WI38 (cell line): ENCODE data around the gene EPHB6.

ENCODE experiments used
- H3K4me3 ChIP-seq: 2 replicates; pipeline ENCODE4 v1.5.1; 2011; ENCODE audit warnings: low read depth, mild to moderate bottlenecking, control low read depth, low read length
- CTCF ChIP-seq: IDR thresholded peaks from 2 replicates; pipeline ENCODE4 v1.5.1; 2012; ENCODE audit warnings: low read depth, mild to moderate bottlenecking, control low read depth, low read length

Gene EPHB6

GRCh38 chr7:142808802-142809583 lies 45.9 kb upstream of the EPHB6 start:
- TF ChIP-seq CTCF, result no peak
- no peak overlapping the region for H3K4me3 ChIP-seq

- TF ChIP-seq CTCF, result no peak
- no peak overlapping the region for H3K4me3 ChIP-seq
Measured at GRCh38 chr7:142809671-142810070, 45.2 kb upstream of the EPHB6 start.

GRCh38 chr7:142811154-142811737 lies 43.6 kb upstream of the EPHB6 start:
- H3K4me3 ChIP-seq, result no peak overlapping the region
- peak; percentile 59 for TF ChIP-seq CTCF

GRCh38 chr7:142812437-142813215 lies 42.2 kb upstream of the EPHB6 start:
- TF ChIP-seq CTCF, result no peak
- no peak overlapping the region for H3K4me3 ChIP-seq

- H3K4me3 ChIP-seq, result no peak overlapping the region
- TF ChIP-seq CTCF, result no peak
Measured at GRCh38 chr7:142813226-142813625, 41.6 kb upstream of the EPHB6 start.

- no peak for TF ChIP-seq CTCF
- H3K4me3 ChIP-seq, result no peak overlapping the region
Measured at GRCh38 chr7:142813699-142814098, 41.2 kb upstream of the EPHB6 start.

GRCh38 chr7:142814451-142814850 lies 40.4 kb upstream of the EPHB6 start:
- TF ChIP-seq CTCF, result no peak
- H3K4me3 ChIP-seq, result no peak overlapping the region
